ENCODE data around the gene TMEM132D.

The TMEM132D gene

DNA sequence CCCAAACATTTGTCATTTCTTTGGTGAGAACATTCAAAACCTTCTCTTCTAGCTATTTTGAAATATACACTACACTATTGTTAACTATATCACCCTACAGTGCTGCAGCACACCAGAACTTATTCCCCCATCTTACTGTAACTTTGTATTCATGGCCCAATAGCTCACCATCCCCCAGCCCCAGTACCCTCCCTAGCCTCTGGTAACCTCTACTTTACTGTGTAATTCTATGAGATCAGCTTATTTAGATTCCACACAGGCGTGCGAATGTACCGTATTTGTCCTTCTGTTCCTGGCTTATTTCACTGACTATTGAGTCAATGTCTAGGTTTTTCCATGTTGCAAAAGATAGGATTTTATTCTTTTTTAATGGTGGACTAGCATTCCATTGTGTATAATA lies 469.0 kb downstream of the TMEM132D start:
- DNase-seq (ENCODE audit: low read depth), result no peak

DNA sequence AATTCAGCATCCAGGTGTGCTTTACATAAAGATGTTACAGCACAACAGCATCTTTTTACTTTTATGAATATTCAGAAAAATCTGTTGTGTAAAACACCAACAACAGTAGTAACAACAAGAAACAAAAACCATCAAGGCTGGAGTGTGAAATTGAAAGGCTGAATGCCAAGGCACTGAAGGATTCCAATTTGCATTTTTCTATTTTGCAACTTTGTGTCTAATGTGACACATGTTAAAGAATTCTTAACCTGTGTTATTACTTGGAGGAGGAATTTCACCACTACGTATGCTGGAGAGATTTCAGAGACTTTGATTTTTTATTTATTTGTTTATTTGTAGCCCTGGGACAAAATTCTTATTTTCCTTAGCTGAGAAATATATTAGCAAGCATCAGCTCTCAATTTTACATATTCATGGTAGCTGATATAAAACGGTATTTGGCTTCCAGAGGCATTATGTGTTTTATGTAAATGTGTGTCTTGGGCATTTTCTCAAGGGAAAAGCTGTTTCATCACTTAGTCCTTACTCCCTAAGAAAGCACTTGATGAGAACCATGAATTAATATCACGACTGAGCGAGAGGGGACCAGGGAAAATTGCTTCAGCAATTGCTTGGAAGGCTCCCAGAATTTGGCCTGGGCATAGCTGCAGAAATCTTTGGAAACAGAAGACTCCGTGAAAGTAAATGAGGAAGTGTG lies 475.4 kb downstream of the TMEM132D start:
- no peak for DNase-seq (ENCODE audit: low read depth)

DNA sequence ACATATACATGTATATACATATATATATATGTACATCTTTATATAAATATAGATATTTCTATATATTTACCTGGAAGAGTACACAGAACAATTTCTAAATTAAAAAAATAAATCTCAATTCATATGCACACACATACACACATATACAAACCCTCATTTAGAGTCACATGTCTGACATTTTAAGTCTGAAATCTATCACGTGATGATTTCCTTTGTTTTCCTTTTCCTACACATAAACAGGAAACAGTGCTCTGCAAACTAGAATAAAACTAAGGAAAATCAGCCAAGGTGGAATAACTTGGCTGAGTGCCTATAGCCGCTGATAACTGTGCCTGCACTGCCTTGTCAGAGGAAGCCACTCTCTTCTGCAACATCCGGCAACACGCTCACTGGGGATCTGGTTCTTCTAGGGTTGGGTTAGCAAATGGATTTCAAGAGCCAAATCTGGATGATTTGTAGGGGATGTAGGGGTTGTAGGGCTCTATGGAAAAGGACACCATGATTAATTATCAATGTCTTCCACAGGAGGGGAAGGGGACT lies 480.7 kb downstream of the TMEM132D start:
- DNase-seq (ENCODE audit: low read depth), result no peak

DNA sequence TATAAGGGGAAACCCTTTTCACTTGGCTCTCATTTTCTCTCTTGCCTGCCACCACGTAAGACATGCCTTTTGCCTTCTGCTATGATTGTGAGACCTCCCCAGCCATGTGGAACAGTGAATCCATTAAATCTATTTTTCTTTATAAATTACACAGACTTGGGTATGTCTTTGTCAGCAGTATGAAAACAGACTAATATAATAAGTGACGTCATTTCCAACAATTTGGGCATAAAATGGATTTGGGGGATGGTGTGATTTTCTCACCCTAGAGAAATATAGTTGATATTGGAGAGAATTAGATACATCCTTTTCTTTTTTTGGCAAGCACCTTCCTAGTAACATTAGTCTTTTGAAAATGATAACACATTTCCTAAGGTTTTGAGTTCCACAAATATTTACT lies 490.5 kb downstream of the TMEM132D start:
- no peak for DNase-seq (ENCODE audit: low read depth)

DNA sequence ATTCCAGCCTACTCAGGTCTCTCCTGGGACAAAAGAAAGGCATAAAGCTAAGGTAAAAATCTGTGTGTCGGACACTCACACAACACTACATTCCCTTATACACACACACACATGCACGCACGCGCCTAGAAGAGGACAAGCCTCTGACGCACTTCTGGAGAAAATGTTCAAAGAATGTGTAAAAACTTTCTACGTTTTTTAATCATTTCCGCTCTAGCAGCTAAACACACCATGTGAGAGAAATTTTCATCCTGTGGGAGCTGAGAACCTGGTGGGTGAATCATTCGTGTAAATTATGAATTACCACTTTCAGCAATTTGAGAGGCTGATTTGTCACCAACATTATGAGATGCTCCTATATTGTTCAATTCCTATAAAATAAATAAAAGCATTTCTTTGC lies 494.5 kb downstream of the TMEM132D start:
- DNase-seq (ENCODE audit: low read depth), result no peak

DNA sequence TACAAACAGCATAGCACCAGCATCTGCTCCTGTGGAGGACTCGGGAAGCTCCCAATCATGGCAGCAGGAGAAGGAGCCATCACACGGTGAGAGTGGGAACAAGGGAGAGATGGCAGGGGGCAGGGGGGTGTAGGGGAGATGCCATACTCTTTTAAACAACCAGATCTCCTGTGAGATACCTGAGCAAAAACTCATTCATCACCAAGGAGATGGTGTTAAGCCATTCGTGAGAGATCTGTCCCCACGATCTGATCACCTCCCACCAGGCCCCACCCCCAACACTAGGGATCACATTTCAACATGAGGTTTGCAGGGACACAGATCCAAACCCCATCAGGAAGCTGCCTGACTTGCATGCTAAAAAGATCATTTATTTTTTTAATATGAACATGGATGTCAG lies 499.3 kb downstream of the TMEM132D start:
- no peak for DNase-seq (ENCODE audit: low read depth)

DNA sequence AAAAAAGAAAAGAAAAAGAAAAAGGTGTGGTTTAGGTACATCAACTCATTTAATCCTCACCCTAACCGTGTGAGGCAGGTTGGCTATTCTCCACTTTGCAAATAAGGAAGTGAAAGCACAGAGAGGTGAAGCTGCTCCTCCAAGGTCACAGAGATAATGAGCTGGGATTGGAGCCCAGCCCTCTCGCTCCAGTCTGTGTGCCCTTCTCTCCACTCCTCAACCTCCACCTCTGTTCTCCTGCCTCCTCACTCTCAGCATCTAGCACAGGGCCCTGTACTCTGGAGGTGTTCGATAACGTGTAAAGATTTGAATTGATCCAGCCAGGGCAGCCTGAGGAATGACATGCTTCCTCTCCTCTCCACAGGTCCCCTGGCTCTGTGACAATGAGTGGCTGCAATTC lies 502.3 kb downstream of the TMEM132D start:
- DNase-seq (ENCODE audit: low read depth), result no peak

DNA sequence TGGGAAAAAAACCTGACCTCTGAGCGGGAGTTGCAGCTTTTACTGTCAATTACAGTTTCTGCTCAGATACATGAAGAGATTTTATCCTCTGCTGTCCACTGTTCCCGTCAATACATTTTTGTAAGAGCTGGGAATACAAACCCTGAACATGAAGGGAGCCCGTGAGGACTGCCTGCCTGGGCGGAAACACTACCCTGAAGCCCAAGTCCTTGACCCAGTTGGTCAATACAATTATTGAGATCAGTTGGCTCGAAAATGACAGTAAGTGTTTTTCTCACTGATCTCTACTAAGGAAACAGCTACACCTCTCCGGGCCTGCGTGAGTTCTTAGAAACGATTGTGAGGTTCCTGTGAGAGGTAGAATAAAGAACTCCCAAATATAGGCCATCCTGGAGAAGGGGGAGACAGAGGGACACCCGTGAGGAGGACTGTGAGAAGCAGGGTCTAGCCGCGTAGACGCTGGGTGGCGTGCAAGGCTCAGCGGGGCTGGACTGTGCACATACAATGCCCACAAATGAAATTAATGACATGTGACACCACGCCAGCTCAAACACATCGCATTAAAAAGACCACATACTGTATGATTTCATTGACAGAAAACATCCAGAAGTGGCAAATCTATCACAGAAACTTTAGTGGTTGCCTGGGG lies 509.5 kb downstream of the TMEM132D start:
- no peak for DNase-seq (ENCODE audit: low read depth)

DNA sequence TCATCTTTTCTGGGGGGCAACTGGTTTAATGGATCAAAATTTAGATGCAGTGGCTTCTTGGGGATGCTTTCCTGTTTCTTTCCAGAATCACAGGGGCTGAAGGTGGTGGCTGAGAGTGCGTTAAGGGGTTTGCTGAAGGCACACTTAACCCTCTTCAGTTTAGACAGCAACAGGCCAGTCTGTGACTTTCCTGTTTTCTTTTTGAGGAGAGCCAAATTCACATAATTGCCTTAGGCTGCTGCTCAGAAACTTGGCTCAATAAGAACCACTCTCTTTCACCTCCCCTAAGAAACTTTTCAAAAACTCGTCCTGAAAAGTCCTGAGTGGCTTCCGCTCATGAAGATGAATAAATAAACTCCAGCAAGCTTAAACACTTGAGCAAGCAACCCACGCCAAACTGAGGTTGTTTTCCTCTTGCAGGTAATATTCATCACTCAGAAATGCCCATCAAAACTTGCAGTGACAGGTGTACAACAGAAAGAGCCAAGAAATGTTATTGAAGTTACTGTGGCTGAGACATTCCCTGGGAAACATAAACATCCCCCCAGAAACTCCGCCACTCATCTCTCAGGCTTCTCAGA lies 510.4 kb downstream of the TMEM132D start:
- DNase-seq (ENCODE audit: low read depth), result no peak

DNA sequence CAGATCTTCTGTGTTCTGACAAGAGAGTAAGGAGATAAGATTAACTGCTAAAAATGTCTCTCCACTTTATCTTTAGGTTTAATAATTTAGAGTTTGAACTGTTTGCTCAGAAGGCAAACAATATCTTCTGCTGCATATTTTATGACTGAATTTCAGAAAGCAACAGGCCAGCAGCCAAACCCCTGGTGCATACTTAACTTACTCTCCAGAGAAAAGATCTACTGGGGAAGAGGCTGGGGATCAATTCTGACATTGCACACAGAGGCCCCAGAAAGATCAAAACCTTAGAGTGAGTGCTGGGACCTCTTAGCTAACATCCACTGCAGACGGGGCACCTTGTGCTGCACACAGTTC lies 518.2 kb downstream of the TMEM132D start:
- DNase-seq (ENCODE audit: low read depth), result no peak

DNA sequence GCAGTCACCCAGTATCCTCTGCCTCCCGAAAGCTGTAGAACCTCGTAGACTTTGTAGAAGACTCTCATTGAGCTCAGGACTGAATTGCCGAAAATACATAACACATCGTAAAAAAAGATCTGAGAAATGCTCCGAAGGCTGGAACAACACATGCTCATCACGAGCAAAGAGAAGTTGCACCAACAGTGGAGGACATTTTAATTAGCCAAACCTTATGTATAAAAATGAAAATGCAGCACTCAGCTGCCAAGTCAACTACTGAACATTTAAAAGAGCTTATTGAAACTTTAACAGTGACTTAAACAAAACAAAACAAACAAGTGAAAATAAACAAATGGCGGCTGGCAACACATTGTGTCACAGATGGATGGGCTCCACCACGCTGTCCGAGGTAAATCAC lies 519.9 kb downstream of the TMEM132D start:
- DNase-seq (ENCODE audit: low read depth), result no peak

DNA sequence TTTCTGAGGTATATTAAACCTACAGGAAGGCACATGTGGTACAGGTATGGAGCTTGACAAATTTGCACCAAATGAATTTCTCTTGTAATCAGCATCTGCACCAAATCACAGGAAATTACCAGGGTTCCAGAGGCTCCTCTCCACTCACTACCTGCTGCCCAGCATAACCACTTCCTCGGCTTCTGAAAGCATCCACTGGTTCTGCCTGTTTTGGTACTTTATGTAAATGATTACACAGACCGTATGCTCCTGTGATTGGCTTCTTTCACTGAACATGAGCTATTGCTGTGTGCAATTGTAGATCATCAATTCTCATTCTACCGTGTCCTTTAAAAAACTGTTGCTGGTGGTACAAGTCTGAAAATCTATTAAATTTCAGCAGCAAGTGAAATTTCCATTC lies 522.1 kb downstream of the TMEM132D start:
- DNase-seq (ENCODE audit: low read depth), result no peak

DNA sequence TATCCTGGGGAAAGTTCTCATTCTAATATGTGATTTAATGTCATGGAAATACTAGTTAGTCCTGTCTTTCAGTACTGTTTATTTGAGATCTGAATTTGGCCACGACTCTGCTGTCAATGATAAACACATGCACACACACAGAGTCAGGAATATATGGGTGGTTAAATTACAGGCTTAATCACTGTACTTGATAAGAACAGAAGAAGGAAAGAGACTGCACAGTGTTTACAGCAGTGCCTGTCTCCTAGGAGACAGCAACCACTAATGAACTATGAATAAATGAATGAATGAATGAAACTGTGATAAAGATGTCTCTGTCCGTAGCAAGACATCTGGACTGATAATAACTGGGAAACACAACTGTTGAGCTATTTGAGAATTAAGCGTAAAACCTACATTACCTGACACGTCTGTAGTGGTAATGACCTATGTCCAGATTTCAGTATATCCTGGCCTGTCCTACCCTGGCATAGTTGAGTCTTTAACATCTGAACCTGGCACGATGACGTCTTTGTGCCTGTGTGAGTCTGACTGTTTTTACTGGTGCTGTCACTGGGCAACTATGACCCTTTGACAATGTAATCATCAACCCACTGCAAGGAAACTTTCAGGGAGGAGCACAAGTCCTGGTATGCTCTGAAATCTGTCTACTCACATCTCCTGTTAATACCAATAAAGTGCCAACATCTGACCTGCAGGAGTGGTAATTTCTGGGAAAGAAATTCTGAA lies 524.6 kb downstream of the TMEM132D start:
- DNase-seq (ENCODE audit: low read depth), result no peak

DNA sequence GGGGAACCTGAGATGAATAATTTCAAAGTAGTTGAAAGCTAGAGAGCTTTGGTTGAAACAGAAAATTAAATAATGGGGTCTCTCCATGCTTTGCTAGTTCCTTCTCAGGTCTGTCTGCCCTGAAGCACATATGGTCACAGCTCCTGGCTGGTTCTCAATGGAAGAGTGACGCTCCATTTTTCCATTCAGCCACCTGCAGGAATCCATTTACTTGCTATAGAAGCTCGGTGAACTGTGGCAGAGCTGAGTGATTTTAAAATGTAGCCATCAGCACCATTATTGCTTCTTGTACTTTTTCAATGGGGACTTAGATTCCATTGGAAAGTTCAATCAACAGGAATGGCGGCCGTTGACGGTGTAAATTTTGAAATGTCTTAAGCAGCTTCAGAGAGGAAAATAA lies 525.3 kb downstream of the TMEM132D start:
- DNase-seq (ENCODE audit: low read depth), result no peak

DNA sequence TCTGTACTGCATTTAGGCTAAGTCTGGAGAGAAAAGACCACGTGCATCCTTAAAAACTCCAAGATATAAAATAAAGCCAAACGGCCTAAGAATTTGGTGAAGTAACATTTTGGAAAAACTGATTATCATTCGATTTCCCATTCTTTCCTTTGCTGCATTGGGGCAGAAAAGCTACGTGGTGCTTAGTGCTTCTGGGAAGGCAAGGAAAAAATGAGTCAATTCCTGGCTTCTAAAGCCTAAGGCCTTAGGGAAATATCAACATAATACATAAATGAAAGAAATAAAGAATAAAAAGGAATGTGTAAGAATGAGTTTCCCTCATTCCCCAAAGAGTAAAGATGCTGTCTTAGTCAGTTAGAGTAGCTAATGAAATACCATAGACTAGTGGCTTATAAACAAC lies 530.1 kb downstream of the TMEM132D start:
- DNase-seq (ENCODE audit: low read depth), result no peak

DNA sequence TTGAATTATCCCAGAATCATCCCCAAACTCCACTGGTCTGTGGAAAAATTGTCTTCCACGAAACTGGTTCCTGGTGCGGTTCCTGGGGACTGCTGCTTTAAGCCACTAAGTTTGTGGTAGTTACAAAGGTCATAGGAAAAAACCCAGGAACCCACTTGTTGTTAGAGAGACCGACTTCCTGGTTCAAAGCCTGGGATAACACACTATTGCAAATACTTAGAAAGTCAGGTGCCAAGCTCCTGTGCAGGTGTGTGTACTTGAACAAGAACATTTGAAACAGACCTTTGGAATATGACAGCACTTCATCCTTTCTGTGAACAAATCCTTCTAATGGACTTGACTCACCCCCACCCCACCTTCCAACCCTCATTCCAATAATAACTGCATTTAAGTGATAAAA lies 530.9 kb downstream of the TMEM132D start:
- DNase-seq (ENCODE audit: low read depth), result no peak

DNA sequence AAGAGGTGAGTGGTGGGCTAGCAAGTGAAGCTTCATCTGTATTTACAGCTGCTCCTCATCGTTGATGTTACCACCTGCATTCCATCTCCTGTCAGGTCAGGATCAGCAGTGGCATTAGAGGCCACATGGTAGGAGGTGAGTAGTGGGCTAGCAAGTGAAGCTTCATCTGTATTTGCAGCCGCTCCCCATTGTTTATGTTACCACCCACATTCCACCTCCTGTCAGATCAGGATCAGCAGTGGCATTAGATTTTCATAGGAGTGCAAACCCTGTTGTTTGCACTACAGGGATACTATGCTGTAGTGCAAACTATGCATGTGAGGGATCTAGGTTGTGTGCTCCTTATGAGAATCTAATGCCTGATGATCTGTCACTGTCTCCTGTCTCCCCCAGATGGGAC lies 531.5 kb downstream of the TMEM132D start:
- no peak for DNase-seq (ENCODE audit: low read depth)

DNA sequence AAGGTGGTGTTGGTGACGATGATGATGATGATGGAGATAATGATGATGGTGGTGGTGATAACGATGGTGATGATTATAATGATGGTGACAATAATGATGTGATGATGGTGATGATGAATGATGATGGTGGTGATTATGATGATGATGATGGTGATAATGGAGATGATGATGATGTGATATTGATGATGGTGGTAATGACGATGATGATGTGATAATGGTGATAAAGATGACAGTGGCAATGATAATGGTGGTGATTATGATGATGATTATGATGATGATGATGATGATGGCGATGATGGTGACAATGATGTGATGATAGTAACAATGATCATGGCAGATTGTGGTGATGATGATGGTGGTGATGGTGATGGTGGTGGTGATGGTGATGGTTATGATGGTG lies 532.6 kb downstream of the TMEM132D start:
- no peak for DNase-seq (ENCODE audit: low read depth)

DNA sequence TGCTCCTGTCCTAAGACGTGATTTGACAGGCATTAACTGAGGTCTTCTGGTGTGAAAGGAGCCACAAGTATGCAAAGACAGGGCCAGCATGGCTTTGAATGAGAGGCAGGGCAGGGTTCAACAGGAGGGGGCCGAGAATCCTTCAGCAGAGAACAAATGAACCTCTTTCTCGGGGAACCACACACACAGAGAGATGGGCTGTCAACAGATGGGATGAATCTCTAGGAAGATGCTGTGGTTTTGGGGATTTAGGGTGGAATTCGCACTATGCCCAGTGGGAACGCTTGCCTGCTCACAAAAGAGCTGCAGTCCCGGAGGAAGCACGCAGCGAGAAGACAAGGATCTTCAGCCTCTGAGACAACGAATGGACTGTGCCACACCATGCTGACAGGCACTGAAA lies 537.2 kb downstream of the TMEM132D start:
- no peak for DNase-seq (ENCODE audit: low read depth)

DNA sequence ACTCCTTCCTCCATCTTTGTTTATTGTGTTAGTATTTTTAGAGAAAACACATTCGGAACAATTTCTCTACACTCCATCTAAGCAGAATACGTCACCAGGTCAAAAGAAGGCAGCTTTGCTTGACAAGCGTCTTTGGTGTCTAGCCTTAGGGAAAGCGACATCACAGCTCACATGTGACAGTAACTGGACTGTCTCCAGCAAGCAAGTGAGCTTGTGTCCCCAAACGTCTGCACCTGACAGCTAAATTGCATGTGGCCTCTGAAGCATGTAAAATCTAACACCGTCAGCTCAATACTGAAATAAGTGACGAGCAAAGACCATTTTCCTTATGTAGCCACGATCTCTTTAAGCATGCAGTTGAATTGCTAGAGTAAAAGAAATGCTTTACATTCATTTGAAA lies 540.8 kb downstream of the TMEM132D start:
- DNase-seq (ENCODE audit: low read depth), result no peak

DNA sequence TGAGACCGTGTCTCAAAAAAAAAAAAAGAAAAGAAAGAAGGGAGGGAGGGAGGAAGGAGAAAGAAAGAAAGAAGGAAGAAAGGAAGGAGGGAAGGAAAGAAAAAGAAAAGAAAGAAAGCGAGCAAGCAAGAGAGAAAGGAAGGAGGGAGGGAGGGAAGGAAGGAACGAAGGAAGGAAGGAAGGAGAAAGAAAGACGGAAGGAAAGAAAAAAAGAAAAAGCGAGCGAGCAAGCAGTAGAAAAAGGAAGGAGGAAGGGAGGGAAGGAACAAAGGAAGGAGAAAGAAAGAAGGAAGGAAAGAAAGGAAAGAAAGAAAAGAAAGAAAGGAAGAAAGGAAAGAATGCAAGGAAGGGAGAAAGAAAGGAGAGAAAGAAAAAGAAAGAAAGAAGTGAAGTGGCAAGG lies 546.6 kb downstream of the TMEM132D start:
- DNase-seq (ENCODE audit: low read depth), result no peak

DNA sequence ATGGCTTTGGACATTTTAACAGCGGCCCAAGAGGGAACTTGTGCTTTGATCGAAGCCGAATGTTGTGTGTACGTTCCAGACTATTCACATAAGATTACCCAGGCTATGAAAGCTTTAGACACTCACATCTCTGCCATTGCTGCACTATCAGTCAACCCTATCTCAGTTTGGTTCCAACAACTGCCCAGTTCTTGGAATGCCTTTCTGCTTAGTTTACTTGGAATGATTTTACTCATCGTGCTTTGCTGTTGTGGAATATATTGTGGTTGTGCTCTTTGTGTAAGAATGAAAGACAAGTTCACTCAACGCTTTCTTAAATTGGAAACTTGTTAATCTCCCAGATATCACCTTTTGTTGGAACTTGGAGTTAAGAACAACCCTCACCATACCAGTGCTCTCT lies 552.3 kb downstream of the TMEM132D start:
- no peak for DNase-seq (ENCODE audit: low read depth)

DNA sequence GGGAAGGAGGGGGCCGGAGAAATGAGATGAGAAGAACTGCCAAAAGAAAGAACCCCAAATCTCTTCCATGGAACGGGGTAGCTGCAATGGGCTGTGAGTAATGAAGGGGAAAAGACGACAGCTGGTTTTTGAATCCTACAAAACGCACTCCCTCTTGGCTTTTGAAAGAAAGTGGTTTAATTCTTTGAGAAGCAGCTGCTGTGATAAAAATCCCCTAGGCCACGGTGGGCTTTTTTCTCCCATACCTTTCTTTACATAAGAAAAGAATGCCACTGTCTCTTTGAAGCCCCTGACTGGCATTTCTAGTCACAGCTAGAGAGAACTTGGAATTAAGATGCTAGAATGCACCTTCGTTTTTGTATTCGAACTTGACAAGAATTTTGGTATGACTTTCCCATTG lies 564.5 kb downstream of the TMEM132D start:
- DNase-seq (ENCODE audit: low read depth), result no peak

All from stimulated activated CD8-positive, alpha-beta memory T cell treated with anti-CD3 and anti-CD28 coated beads, Interleukin-12 subunit alpha, Interleukin-12 subunit beta, amount 100 ng/mL, for 1 hour (primary cell).